HepG2 (cell line): Measurements from ENCODE around the gene FCHSD1. TPM values are rescaled to one million over a fixed set of nuclear protein-coding genes. Genes with fewer than 3 reads are reported as not detected.

Source experiments
- CREM ChIP-seq, 2 experiments: sonication (generic) in 1 of 2; formaldehyde crosslinking in 1 of 2; IDR thresholded peaks; 2 replicates each; pipeline versions ENCODE4 v1.4.0 to v1.6.1; 2016 to 2020; ENCODE audit warnings: antibody characterized with exemption in 1 of 2, mild to moderate bottlenecking in 1 of 2, missing genetic modification reagents in 1 of 2
- ELF4 ChIP-seq: sonication (generic); formaldehyde crosslinking; IDR thresholded peaks from 2 replicates; pipeline ENCODE4 v1.5.0; 2020; ENCODE audit warnings: missing genetic modification reagents, mild to moderate bottlenecking, moderate library complexity, borderline replicate concordance
- HDAC1 ChIP-seq: sonication (generic); formaldehyde crosslinking; IDR thresholded peaks from 2 replicates; pipeline ENCODE4 v1.5.1; 2020; ENCODE audit warnings: mild to moderate bottlenecking, missing genetic modification reagents
- JUN ChIP-seq: sonication (generic); formaldehyde crosslinking; IDR thresholded peaks from 2 replicates; pipeline ENCODE4 v1.4.0; 2020; ENCODE audit warnings: mild to moderate bottlenecking, missing genetic modification reagents
- KDM2A ChIP-seq: sonication (generic); formaldehyde crosslinking; IDR thresholded peaks from 2 replicates; pipeline ENCODE4 v1.4.0; 2020; ENCODE audit warnings: low read depth, missing genetic modification reagents, borderline replicate concordance
- PAF1 ChIP-seq: IDR thresholded peaks from 2 replicates; pipeline ENCODE4 v1.6.1; 2016; ENCODE audit warnings: missing genetic modification reagents, missing compliant biosample characterization
- PAX8 ChIP-seq: sonication (generic); formaldehyde crosslinking; IDR thresholded peaks from 2 replicates; pipeline ENCODE4 v1.8.0; 2022; ENCODE audit warnings: mild to moderate bottlenecking, missing genetic modification reagents, borderline replicate concordance
- ZFP1 ChIP-seq: IDR thresholded peaks from 2 replicates; pipeline ENCODE4 v1.6.1; 2016
- ZFP41 ChIP-seq: sonication (generic); formaldehyde crosslinking; IDR thresholded peaks from 2 replicates; pipeline ENCODE4 v1.4.0; 2020; ENCODE audit warnings: mild to moderate bottlenecking, missing genetic modification reagents, borderline replicate concordance
- ZNF234 ChIP-seq: sonication (generic); formaldehyde crosslinking; conservative IDR thresholded peaks from 2 replicates; pipeline ENCODE4 v1.5.1; 2020; ENCODE audit warnings: mild to moderate bottlenecking, missing genetic modification reagents
- ZNF501 ChIP-seq: sonication (generic); formaldehyde crosslinking; IDR thresholded peaks from 2 replicates; pipeline ENCODE4 v1.5.1; 2020; ENCODE audit warnings: mild to moderate bottlenecking, moderate library complexity, missing genetic modification reagents
- ZNF567 ChIP-seq: sonication (generic); formaldehyde crosslinking; IDR thresholded peaks from 2 replicates; pipeline ENCODE4 v1.8.1; 2023; ENCODE audit warnings: mild to moderate bottlenecking, missing genetic modification reagents, borderline replicate concordance
- ZNF781 ChIP-seq: sonication (generic); formaldehyde crosslinking; IDR thresholded peaks from 2 replicates; pipeline ENCODE4 v1.5.1; 2020; ENCODE audit warnings: borderline replicate concordance, mild to moderate bottlenecking, missing genetic modification reagents; ENCODE audit errors: not compliant biosample characterization
- polyA plus RNA-seq, 8 experiments: library from polyadenylated mRNA; depleted of rRNA in 3 of 8; stranded (reverse) in 7 of 8; unstranded in 1 of 8; fragments of >200 nt; fragmentation: Illumina TruSeq in 4 of 8; extraction: Trizol in 4 of 8; gene quantifications; 2 replicates each; pipeline versions ENCODE4 v1.2.1 to v1.2.3, GENCODE V29; 2011 to 2016; ENCODE audit warnings: low read depth in 4 of 8, missing spikeins in 1 of 8, mixed read lengths in 1 of 8; ENCODE audit not compliant: insufficient read depth in 1 of 8
- total RNA-seq, 5 experiments: library from RNA; depleted of rRNA; stranded (reverse); fragments of >200 nt; fragmentation: Illumina TruSeq; extraction: Trizol; gene quantifications; 2 replicates each; pipeline ENCODE4 v1.2.3, GENCODE V29; 2016; ENCODE audit warnings: low read depth in 1 of 5
- TF ChIP-seq, protein P1 (sequence below): sonication (generic); formaldehyde crosslinking; IDR thresholded peaks from 2 replicates; pipeline ENCODE4 v1.4.0; 2020; ENCODE audit warnings: missing genetic modification reagents, low read depth, mild to moderate bottlenecking, borderline replicate concordance
- TF ChIP-seq, protein P2 (sequence below): sonication (generic); formaldehyde crosslinking; IDR thresholded peaks from 2 replicates; pipeline ENCODE4 v1.4.0; 2020; ENCODE audit warnings: missing genetic modification reagents, mild to moderate bottlenecking, borderline replicate concordance
- TF ChIP-seq, protein P3 (sequence below): sonication (generic); formaldehyde crosslinking; IDR thresholded peaks from 2 replicates; pipeline ENCODE4 v1.4.0; 2020; ENCODE audit warnings: missing genetic modification reagents, borderline replicate concordance
- TF ChIP-seq, protein P4 (sequence below): sonication (generic); formaldehyde crosslinking; IDR thresholded peaks from 2 replicates; pipeline ENCODE4 v1.5.1; 2020; ENCODE audit warnings: mild to moderate bottlenecking, missing genetic modification reagents, borderline replicate concordance

FCHSD1 gene
- total and polyA plus RNA-seq, 2 of the 13 experiments (the other 11 are each of a cell fraction or from before 2014, with no cell fraction given) = 5.5 to 15.4 TPM

DNA sequence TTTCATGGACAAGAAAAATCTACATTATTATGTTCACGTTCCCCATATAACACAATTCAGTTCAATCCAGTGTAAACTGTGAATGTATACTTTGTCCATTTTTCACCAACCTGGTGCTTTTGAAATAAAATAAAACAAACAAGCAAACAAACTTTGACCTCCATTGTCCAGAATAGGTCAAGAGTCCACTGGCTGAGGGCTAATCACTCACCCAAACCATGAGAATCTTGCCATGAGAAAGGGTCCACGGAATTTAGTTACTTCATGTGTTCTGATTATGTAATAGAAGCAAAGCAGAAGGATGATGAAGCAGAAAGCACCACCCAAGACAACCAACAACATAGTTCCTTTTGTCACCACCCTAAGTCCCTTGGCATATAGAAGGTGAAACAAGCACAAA, 61.1 kb downstream of the FCHSD1 start (continued):
- no peak for TF ChIP-seq PAX8 (CRISPR knock-in tag)
- TF ChIP-seq ZNF781 = no peak
- TF ChIP-seq, protein P1, sequence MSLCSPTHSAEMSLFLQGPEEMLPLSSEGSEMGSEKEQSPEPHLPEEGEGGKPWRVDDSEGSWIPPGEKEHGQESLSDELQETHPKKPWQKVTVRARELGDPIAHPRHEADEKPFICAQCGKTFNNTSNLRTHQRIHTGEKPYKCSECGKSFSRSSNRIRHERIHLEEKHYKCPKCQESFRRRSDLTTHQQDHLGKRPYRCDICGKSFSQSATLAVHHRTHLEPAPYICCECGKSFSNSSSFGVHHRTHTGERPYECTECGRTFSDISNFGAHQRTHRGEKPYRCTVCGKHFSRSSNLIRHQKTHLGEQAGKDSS = no peak
- TF ChIP-seq ZNF501 (CRISPR knock-in tag) = no peak
- no peak for TF ChIP-seq PAF1
- TF ChIP-seq KDM2A (CRISPR knock-in tag) = no peak
- TF ChIP-seq, protein P2, sequence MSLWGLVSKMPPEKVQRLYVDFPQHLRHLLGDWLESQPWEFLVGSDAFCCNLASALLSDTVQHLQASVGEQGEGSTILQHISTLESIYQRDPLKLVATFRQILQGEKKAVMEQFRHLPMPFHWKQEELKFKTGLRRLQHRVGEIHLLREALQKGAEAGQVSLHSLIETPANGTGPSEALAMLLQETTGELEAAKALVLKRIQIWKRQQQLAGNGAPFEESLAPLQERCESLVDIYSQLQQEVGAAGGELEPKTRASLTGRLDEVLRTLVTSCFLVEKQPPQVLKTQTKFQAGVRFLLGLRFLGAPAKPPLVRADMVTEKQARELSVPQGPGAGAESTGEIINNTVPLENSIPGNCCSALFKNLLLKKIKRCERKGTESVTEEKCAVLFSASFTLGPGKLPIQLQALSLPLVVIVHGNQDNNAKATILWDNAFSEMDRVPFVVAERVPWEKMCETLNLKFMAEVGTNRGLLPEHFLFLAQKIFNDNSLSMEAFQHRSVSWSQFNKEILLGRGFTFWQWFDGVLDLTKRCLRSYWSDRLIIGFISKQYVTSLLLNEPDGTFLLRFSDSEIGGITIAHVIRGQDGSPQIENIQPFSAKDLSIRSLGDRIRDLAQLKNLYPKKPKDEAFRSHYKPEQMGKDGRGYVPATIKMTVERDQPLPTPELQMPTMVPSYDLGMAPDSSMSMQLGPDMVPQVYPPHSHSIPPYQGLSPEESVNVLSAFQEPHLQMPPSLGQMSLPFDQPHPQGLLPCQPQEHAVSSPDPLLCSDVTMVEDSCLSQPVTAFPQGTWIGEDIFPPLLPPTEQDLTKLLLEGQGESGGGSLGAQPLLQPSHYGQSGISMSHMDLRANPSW (CRISPR knock-in tag) = no peak
- TF ChIP-seq ZNF234 (CRISPR knock-in tag) = no peak
- no peak for TF ChIP-seq ELF4
- TF ChIP-seq, protein P3, sequence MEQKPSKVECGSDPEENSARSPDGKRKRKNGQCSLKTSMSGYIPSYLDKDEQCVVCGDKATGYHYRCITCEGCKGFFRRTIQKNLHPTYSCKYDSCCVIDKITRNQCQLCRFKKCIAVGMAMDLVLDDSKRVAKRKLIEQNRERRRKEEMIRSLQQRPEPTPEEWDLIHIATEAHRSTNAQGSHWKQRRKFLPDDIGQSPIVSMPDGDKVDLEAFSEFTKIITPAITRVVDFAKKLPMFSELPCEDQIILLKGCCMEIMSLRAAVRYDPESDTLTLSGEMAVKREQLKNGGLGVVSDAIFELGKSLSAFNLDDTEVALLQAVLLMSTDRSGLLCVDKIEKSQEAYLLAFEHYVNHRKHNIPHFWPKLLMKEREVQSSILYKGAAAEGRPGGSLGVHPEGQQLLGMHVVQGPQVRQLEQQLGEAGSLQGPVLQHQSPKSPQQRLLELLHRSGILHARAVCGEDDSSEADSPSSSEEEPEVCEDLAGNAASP (CRISPR knock-in tag) = peak; percentile 38; the same call in 1 of the 2 replicates
- TF ChIP-seq CREM (IDR thresholded peaks at IDR 0.05) = peak; percentile 59; the same call in 1 of the 2 replicates
- no peak for TF ChIP-seq CREM (CRISPR knock-in tag; IDR thresholded peaks at IDR 0.05)
- TF ChIP-seq, protein P4, sequence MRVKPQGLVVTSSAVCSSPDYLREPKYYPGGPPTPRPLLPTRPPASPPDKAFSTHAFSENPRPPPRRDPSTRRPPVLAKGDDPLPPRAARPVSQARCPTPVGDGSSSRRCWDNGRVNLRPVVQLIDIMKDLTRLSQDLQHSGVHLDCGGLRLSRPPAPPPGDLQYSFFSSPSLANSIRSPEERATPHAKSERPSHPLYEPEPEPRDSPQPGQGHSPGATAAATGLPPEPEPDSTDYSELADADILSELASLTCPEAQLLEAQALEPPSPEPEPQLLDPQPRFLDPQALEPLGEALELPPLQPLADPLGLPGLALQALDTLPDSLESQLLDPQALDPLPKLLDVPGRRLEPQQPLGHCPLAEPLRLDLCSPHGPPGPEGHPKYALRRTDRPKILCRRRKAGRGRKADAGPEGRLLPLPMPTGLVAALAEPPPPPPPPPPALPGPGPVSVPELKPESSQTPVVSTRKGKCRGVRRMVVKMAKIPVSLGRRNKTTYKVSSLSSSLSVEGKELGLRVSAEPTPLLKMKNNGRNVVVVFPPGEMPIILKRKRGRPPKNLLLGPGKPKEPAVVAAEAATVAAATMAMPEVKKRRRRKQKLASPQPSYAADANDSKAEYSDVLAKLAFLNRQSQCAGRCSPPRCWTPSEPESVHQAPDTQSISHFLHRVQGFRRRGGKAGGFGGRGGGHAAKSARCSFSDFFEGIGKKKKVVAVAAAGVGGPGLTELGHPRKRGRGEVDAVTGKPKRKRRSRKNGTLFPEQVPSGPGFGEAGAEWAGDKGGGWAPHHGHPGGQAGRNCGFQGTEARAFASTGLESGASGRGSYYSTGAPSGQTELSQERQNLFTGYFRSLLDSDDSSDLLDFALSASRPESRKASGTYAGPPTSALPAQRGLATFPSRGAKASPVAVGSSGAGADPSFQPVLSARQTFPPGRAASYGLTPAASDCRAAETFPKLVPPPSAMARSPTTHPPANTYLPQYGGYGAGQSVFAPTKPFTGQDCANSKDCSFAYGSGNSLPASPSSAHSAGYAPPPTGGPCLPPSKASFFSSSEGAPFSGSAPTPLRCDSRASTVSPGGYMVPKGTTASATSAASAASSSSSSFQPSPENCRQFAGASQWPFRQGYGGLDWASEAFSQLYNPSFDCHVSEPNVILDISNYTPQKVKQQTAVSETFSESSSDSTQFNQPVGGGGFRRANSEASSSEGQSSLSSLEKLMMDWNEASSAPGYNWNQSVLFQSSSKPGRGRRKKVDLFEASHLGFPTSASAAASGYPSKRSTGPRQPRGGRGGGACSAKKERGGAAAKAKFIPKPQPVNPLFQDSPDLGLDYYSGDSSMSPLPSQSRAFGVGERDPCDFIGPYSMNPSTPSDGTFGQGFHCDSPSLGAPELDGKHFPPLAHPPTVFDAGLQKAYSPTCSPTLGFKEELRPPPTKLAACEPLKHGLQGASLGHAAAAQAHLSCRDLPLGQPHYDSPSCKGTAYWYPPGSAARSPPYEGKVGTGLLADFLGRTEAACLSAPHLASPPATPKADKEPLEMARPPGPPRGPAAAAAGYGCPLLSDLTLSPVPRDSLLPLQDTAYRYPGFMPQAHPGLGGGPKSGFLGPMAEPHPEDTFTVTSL (CRISPR knock-in tag) = peak; percentile 92; the same call in 1 of the 2 replicates
- TF ChIP-seq HDAC1 (CRISPR knock-in tag) = peak; percentile 55
- TF ChIP-seq JUN = no peak
- no peak for TF ChIP-seq ZNF567 (CRISPR knock-in tag)
- no peak for TF ChIP-seq ZFP41 (CRISPR knock-in tag)
- TF ChIP-seq ZFP1 (CRISPR knock-in tag) = no peak
